Measurements from ENCODE around the gene SKI. TPM values are rescaled to one million over a fixed set of nuclear protein-coding genes. Genes with fewer than 3 reads are reported as not detected.
"Not testable (repeated sequence)": the region's sequence is repeated elsewhere in the genome, so short reads cannot be mapped to it uniquely, and the experiment has no call there.

The SKI gene
- total and polyA plus RNA-seq, 2 donors (not counting 1 experiment from before 2014, with no cell fraction given) = 14.9 to 74.9 TPM

DNA sequence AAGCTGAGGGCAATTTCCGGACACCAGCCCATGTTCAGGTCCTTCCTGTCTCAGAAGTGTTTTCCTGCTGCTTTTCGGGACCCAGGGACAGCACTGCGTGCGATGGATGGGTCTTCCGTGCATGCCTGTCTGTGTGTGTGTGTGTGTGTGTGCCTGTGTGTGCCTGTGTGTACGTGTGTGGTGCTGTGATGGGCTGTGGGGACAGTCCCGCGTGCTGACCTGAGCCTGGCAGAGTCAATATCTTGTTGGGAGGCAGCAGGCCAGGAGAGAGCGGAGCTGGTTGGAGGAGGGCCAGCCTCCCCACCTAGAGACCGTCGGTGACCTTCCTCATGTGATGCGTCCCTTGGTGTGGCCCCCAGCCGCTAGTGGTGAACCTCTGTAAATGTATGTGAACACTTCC, 13.7 kb downstream of the SKI start:
- POLR2A ChIA-PET = no interaction called here
- H3K9me3 ChIP-seq (ENCODE audit: control extremely low read depth in 1 of 3, control insufficient read depth in 2 of 3, insufficient read depth in 1 of 3, low read length in 2 of 3) = no peaks in the 10 kb centered on the region
- DNase-seq (no peak), ATAC-seq (ENCODE audit: low read depth) (no peak)
- Mint-ChIP-seq H3K27me3 (no peaks in the 10 kb centered on the region), H3K4me3 (no peak overlapping the region), H3K9me3 (ENCODE audit: insufficient read depth) (no peaks in the 10 kb centered on the region), H3K4me1 (peaks cover 55% of the 10 kb centered on the region), H3K27ac (peak overlapping the region; percentile 65)
- peaks cover 0 to 29% of the 10 kb centered on the region in 2 experiments for H3K36me3 ChIP-seq (replicated peaks in 1 of 2; ENCODE audit: control extremely low read depth in 1 of 2, control insufficient read depth in 1 of 2, extremely low read depth in 1 of 2, insufficient read depth in 2 of 2, low read length in 1 of 2)
- H3K9ac ChIP-seq (ENCODE audit: low read length) = no peak overlapping the region
- H3K79me2 ChIP-seq (ENCODE audit: control insufficient read depth, insufficient read depth, low read length) = peaks cover 98% of the 10 kb centered on the region
- peaks cover 97% of the 10 kb centered on the region for H4K20me1 ChIP-seq (ENCODE audit: control insufficient read depth, insufficient read depth, low read length, poor library complexity, severe bottlenecking)
- peaks cover 21 to 47% of the 10 kb centered on the region in 2 donors for H3K4me1 ChIP-seq (ENCODE audit: control insufficient read depth in 2 of 2, insufficient read depth in 2 of 2, low read length in 2 of 2)
- H2AFZ ChIP-seq (ENCODE audit: insufficient read depth, low read depth, low read length, poor library complexity, severe bottlenecking) = no peak overlapping the region
- no peak overlapping the region for H3K27ac ChIP-seq (ENCODE audit: low read length in 2 of 2)
- no peak for TF ChIP-seq EZH2 (IDR thresholded peaks at IDR 0.05; ENCODE audit: borderline replicate concordance, insufficient read depth, low read depth, low read length, poor library complexity, severe bottlenecking)
- CTCF ChIA-PET = no interaction called here
- no peak overlapping the region for H3K4me2 ChIP-seq (replicated peaks; ENCODE audit: low read depth, low read length, poor library complexity, severe bottlenecking)
- intact Hi-C loops (cut with micrococcal nuclease) = no loop called here
- H3K27me3 ChIP-seq (replicated peaks in 1 of 4; ENCODE audit: control extremely low read depth in 1 of 4, control insufficient read depth in 3 of 4, insufficient read depth in 4 of 4, low read length in 3 of 4) = no peaks in the 10 kb centered on the region
- 96% methylated on average over 11 of the region's 13 CpGs for WGBS (ENCODE audit: insufficient coverage)
- H3K4me3 ChIP-seq (ENCODE audit: control extremely low read depth in 1 of 5, extremely low read depth in 1 of 5, insufficient read depth in 1 of 5, low read depth in 2 of 5, low read length in 4 of 5) = no peak overlapping the region

DNA sequence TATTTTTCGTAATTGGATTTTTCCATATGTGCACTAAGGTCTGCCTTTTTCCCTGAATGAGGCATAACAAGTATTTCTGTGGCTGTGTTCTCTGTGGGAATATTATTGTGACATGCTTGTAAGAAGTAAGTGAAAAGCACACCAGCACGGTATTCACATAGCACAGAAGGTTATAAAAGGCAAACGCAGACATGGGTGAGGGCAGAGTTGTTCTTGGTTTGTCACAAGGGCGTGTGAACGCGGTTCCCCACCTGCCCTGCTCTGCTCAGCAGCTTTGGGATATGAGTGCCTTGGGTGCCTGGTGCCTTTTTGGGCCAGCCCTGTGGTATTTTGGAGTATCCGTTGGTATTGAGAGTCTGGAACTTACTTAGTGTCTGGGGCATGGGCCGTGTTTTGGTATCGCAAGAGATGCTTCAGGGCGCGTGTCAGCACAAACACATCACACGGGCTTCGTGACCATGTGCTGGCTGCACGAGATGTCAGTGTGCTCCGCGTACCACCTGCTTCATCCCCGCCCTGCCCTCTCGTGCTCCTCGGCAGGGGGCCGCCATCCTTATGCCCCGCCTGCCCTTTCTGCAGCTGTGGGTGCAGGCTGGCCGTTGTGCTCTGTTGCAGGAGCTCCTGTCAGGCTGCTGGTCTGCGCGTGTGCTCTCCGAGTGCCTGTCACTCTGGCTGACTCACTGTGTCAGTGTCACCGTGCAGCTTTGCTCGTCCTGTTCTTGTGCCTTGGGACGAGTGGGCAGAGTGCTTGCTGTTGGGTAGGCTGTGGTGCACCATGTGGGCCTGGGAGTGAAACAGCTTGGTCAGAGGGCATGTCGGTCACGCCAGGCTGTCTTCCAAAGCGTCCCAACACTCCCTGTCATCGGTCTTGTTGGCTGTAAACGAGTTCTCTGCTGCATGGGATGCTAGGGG, 15.0 kb downstream of the SKI start:
- Histone ChIP-seq H3K27me3 (replicated peaks in 1 of 4; ENCODE audit: control extremely low read depth in 1 of 4, control insufficient read depth in 3 of 4, insufficient read depth in 4 of 4, low read length in 3 of 4) (no peaks in the 10 kb centered on the region), H3K9me3 (ENCODE audit: control extremely low read depth in 1 of 3, control insufficient read depth in 2 of 3, insufficient read depth in 1 of 3, low read length in 2 of 3) (peaks cover 0 to 4% (median 0%) of the 10 kb centered on the region in 3 donors), H3K36me3 (replicated peaks in 1 of 2; ENCODE audit: control extremely low read depth in 1 of 2, control insufficient read depth in 1 of 2, extremely low read depth in 1 of 2, insufficient read depth in 2 of 2, low read length in 1 of 2) (peaks cover 0 to 28% of the 10 kb centered on the region in 2 experiments), H3K79me2 (ENCODE audit: control insufficient read depth, insufficient read depth, low read length) (peaks cover 98% of the 10 kb centered on the region), H3K4me3 (ENCODE audit: control extremely low read depth in 1 of 5, extremely low read depth in 1 of 5, insufficient read depth in 1 of 5, low read depth in 2 of 5, low read length in 4 of 5) (no peak overlapping the region), H2AFZ (ENCODE audit: insufficient read depth, low read depth, low read length, poor library complexity, severe bottlenecking) (no peak overlapping the region), H3K4me2 (replicated peaks; ENCODE audit: low read depth, low read length, poor library complexity, severe bottlenecking) (no peak overlapping the region), H3K27ac (ENCODE audit: low read length in 2 of 2) (no peak overlapping the region), H4K20me1 (ENCODE audit: control insufficient read depth, insufficient read depth, low read length, poor library complexity, severe bottlenecking) (peaks cover 97% of the 10 kb centered on the region), H3K9ac (ENCODE audit: low read length) (no peak overlapping the region), H3K4me1 (ENCODE audit: control insufficient read depth in 2 of 2, insufficient read depth in 2 of 2, low read length in 2 of 2) (peaks cover 24 to 47% of the 10 kb centered on the region in 2 donors)
- H3K27ac Mint-ChIP-seq = peak overlapping the region; percentile 13
- H3K4me1 Mint-ChIP-seq = peaks cover 57% of the 10 kb centered on the region
- intact Hi-C loops (cut with micrococcal nuclease) = no loop called here
- no peaks in the 10 kb centered on the region for H3K9me3 Mint-ChIP-seq (ENCODE audit: insufficient read depth)
- H3K27me3 Mint-ChIP-seq = no peaks in the 10 kb centered on the region
- ChIA-PET CTCF (no interaction called here), POLR2A (no interaction called here)
- no peak overlapping the region for H3K4me3 Mint-ChIP-seq
- ATAC-seq (ENCODE audit: low read depth) (no peak), DNase-seq (no peak)
- TF ChIP-seq EZH2 (IDR thresholded peaks at IDR 0.05; ENCODE audit: borderline replicate concordance, insufficient read depth, low read depth, low read length, poor library complexity, severe bottlenecking) = no peak
- TF ChIP-seq CTCF (IDR thresholded peaks at IDR 0.05) = no peak
- 95% methylated on average over 32 of the region's 33 CpGs for WGBS (ENCODE audit: insufficient coverage)

DNA sequence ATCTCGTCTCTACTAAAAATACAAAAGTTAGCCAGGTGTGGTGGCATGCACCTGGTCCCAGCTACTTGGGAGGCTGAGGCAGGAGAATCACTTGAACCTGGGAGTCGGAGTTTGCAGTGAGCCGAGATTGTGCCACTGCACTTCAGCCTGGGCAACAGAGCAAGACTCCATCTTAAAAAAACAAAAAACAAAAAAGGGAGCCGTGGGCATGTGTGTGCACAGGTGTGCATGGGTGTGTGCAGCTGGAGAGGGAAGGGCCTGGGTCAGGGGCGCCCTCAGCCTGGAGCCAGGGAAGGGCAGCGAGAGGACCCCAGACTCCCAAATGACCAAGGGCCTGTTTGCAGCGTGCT, 18.9 kb downstream of the SKI start:
- H3K4me3 ChIP-seq (ENCODE audit: control extremely low read depth in 1 of 5, extremely low read depth in 1 of 5, insufficient read depth in 1 of 5, low read depth in 2 of 5, low read length in 4 of 5); H3K9me3 Mint-ChIP-seq (ENCODE audit: insufficient read depth); H3K27me3 Mint-ChIP-seq; H2AFZ ChIP-seq (ENCODE audit: insufficient read depth, low read depth, low read length, poor library complexity, severe bottlenecking); H3K27me3 ChIP-seq (replicated peaks in 1 of 4; ENCODE audit: control extremely low read depth in 1 of 4, control insufficient read depth in 3 of 4, insufficient read depth in 4 of 4, low read length in 3 of 4); ATAC-seq (ENCODE audit: low read depth); intact Hi-C loops (cut with micrococcal nuclease); H3K9me3 ChIP-seq (ENCODE audit: control extremely low read depth in 1 of 3, control insufficient read depth in 2 of 3, insufficient read depth in 1 of 3, low read length in 2 of 3); H3K9ac ChIP-seq (ENCODE audit: low read length); DNase-seq; CTCF ChIA-PET: not testable (repeated sequence)
- Histone ChIP-seq H4K20me1 (ENCODE audit: control insufficient read depth, insufficient read depth, low read length, poor library complexity, severe bottlenecking) (peaks cover 97% of the 10 kb centered on the region), H3K27ac (ENCODE audit: low read length in 2 of 2) (peak overlapping the region in 1 of 2 donors; percentile 33), H3K4me1 (ENCODE audit: control insufficient read depth in 2 of 2, insufficient read depth in 2 of 2, low read length in 2 of 2) (peaks cover 40 to 58% of the 10 kb centered on the region in 2 donors), H3K36me3 (replicated peaks in 1 of 2; ENCODE audit: control extremely low read depth in 1 of 2, control insufficient read depth in 1 of 2, extremely low read depth in 1 of 2, insufficient read depth in 2 of 2, low read length in 1 of 2) (peaks cover 0 to 13% of the 10 kb centered on the region in 2 experiments), H3K79me2 (ENCODE audit: control insufficient read depth, insufficient read depth, low read length) (peaks cover 98% of the 10 kb centered on the region), H3K4me2 (replicated peaks; ENCODE audit: low read depth, low read length, poor library complexity, severe bottlenecking) (peak overlapping the region; percentile 82)
- POLR2A ChIA-PET = interaction anchor here (1.3 to 1.6 kb wide), 2 partner anchors 12 to 18 kb away, joined by 3 to 4 read pairs; no protein-coding TSS in a partner anchor
- Mint-ChIP-seq H3K27ac (peak overlapping the region; percentile 88), H3K4me3 (peak overlapping the region; percentile 84), H3K4me1 (peaks cover 69% of the 10 kb centered on the region)
- 92% methylated on average over 4 of the region's 7 CpGs for WGBS (ENCODE audit: insufficient coverage)

All from B cell (primary cell).